H1 (cell line): ENCODE measurements around the gene FBLIM1. TPM values are rescaled to one million over a fixed set of nuclear protein-coding genes. Genes with fewer than 3 reads are reported as not detected.

Experiments
- CTCF ChIA-PET: fragments of 300-600 bp; sonication (Branson Sonifier 250); formaldehyde crosslinking; loops from one replicate; lab custom pipeline; 2021; ENCODE audit not compliant: partially characterized antibody; lab: Charles Lee
- POLR2A ChIA-PET: fragments of 300-600 bp; sonication (Branson Sonifier 250); formaldehyde crosslinking; loops from one replicate; lab custom pipeline; 2021; ENCODE audit warnings: inconsistent platforms; ENCODE audit not compliant: partially characterized antibody; lab: Charles Lee
- DNase-seq, 2 experiments: peaks; one replicate each; pipeline versions ENCODE4 v3.0.0 to v3.0.0-alpha.2; 2010 to 2022; ENCODE audit warnings: low spot score in 2 of 2, low read depth in 1 of 2, mixed read lengths in 1 of 2
- FAIRE-seq: peaks from 2 replicates; lab custom pipeline; 2011; peaks lifted over from hg19 to GRCh38; lab: Jason Lieb, UNC
- H2AFZ ChIP-seq: 2 replicates; pipeline ENCODE4 v1.8.1; 2012; ENCODE audit warnings: low read length, inconsistent platforms
- H2AK5ac ChIP-seq: 2 replicates; pipeline ENCODE4 v1.6.1; 2013; ENCODE audit warnings: low read depth, low read length
- H2BK120ac ChIP-seq: replicated peaks from 2 replicates; pipeline ENCODE3; 2013; ENCODE audit warnings: low read depth, low read length, inconsistent platforms
- H2BK12ac ChIP-seq: 2 replicates; pipeline ENCODE4 v1.6.1; 2013; ENCODE audit warnings: low read depth, low read length
- H2BK15ac ChIP-seq: 2 replicates; pipeline ENCODE4 v1.6.1; 2013; ENCODE audit warnings: low read length
- H2BK20ac ChIP-seq: 2 replicates; pipeline ENCODE4 v1.6.1; 2013; ENCODE audit warnings: low read length
- H2BK5ac ChIP-seq: 2 replicates; pipeline ENCODE4 v1.6.1; 2013; ENCODE audit warnings: low read depth, low read length
- H3K14ac ChIP-seq: 2 replicates; pipeline ENCODE4 v1.6.1; 2013; ENCODE audit warnings: inconsistent platforms; ENCODE audit not compliant: insufficient read length
- H3K18ac ChIP-seq: 2 replicates; pipeline ENCODE4 v1.6.1; 2013; ENCODE audit warnings: low read length; ENCODE audit errors: extremely low read depth
- H3K23ac ChIP-seq: 2 replicates; pipeline ENCODE4 v1.6.1; 2013; ENCODE audit warnings: inconsistent platforms; ENCODE audit not compliant: insufficient read length
- H3K23me2 ChIP-seq: 2 replicates; pipeline ENCODE4 v1.6.1; 2013; ENCODE audit warnings: low read depth, low read length
- H3K27ac ChIP-seq: 2 replicates; pipeline ENCODE4 v1.6.1; 2011; ENCODE audit warnings: low read depth, low read length, inconsistent platforms
- H3K27me3 ChIP-seq, 4 experiments: replicated peaks in 1 of 4; 1 replicate in 1 of 4; 2 replicates in 3 of 4; pipeline versions ENCODE4 v1.6.1 to v1.8.1; 2011 to 2013; ENCODE audit warnings: low read length in 3 of 4, mild to moderate bottlenecking in 3 of 4, inconsistent platforms in 2 of 4, mixed read lengths in 2 of 4, moderate library complexity in 1 of 4; ENCODE audit not compliant: control insufficient read depth in 3 of 4, insufficient read depth in 3 of 4; ENCODE audit errors: extremely low read depth in 1 of 4
- H3K36me3 ChIP-seq, 4 experiments: 2 replicates each; pipeline versions ENCODE4 v1.6.1 to v1.8.1; 2011 to 2013; ENCODE audit warnings: mild to moderate bottlenecking in 4 of 4, low read length in 3 of 4, moderate library complexity in 2 of 4, control low read depth in 1 of 4, inconsistent platforms in 1 of 4; ENCODE audit not compliant: insufficient read depth in 4 of 4, control insufficient read depth in 2 of 4
- H3K4ac ChIP-seq: replicated peaks from 2 replicates; pipeline ENCODE3; 2013; ENCODE audit warnings: low read length, low read depth, mixed read lengths, inconsistent platforms; ENCODE audit not compliant: insufficient read length
- H3K4me1 ChIP-seq, 4 experiments: replicated peaks in 1 of 4; 1 replicate in 1 of 4; 2 replicates in 3 of 4; pipeline versions ENCODE4 v1.6.1 to v1.8.1; 2011 to 2013; ENCODE audit warnings: low read length in 3 of 4, inconsistent platforms in 2 of 4, mixed read lengths in 1 of 4; ENCODE audit not compliant: insufficient read depth in 4 of 4, control insufficient read depth in 3 of 4
- H3K4me2 ChIP-seq, 2 experiments: 2 replicates each; pipeline versions ENCODE4 v1.6.1 to v1.8.1; 2011 to 2013; ENCODE audit warnings: low read depth in 2 of 2, low read length in 2 of 2, control low read depth in 1 of 2, inconsistent platforms in 1 of 2, mild to moderate bottlenecking in 1 of 2; ENCODE audit not compliant: insufficient read depth in 1 of 2
- H3K4me3 ChIP-seq, 4 experiments: fragments of 200-600, 300-600 bp in 1 of 4; sonication (generic), shearing (Covaris generic), sonication (Bioruptor Twin) in 1 of 4; 2 replicates each; pipeline versions ENCODE4 v1.5.1 to v1.8.1; 2011 to 2016; ENCODE audit warnings: low read length in 4 of 4, low read depth in 3 of 4, control low read depth in 2 of 4, inconsistent platforms in 2 of 4, mild to moderate bottlenecking in 2 of 4, mixed read lengths in 1 of 4, moderate library complexity in 1 of 4; ENCODE audit not compliant: insufficient read depth in 2 of 4; ENCODE audit errors: extremely low read depth in 1 of 4
- H3K56ac ChIP-seq: replicated peaks from 2 replicates; pipeline ENCODE3; 2013; ENCODE audit warnings: low read depth, mild to moderate bottlenecking, mixed read lengths, low read length, inconsistent platforms; ENCODE audit not compliant: insufficient read length
- H3K79me1 ChIP-seq: 2 replicates; pipeline ENCODE4 v1.6.1; 2013; ENCODE audit warnings: low read depth, low read length, control low read depth
- H3K79me2 ChIP-seq, 2 experiments: 2 replicates each; pipeline versions ENCODE4 v1.6.1 to v1.8.1; 2012 to 2013; ENCODE audit warnings: low read length in 2 of 2, mild to moderate bottlenecking in 2 of 2, inconsistent platforms in 1 of 2; ENCODE audit not compliant: insufficient read depth in 2 of 2, control insufficient read depth in 1 of 2
- H3K9ac ChIP-seq, 4 experiments: replicated peaks in 1 of 4; 1 replicate in 1 of 4; 2 replicates in 3 of 4; pipeline versions ENCODE4 v1.6.1 to v1.8.1; 2011 to 2013; ENCODE audit warnings: low read depth in 3 of 4, low read length in 3 of 4, control low read depth in 2 of 4, mild to moderate bottlenecking in 2 of 4, moderate library complexity in 2 of 4, inconsistent platforms in 1 of 4; ENCODE audit errors: extremely low read depth in 1 of 4
- H3K9me3 ChIP-seq, 2 experiments: 2 replicates each; pipeline versions ENCODE4 v1.6.1 to v1.8.1; 2012 to 2013; ENCODE audit warnings: mild to moderate bottlenecking in 2 of 2, moderate library complexity in 2 of 2, control low read depth in 1 of 2, inconsistent platforms in 1 of 2, low read depth in 1 of 2, low read length in 1 of 2, mixed read lengths in 1 of 2; ENCODE audit not compliant: insufficient read depth in 2 of 2
- H4K20me1 ChIP-seq, 2 experiments: replicated peaks in 1 of 2; 2 replicates each; pipeline versions ENCODE3 to v1.8.1; 2011 to 2013; ENCODE audit warnings: inconsistent platforms in 2 of 2, low read length in 2 of 2, mild to moderate bottlenecking in 1 of 2; ENCODE audit not compliant: insufficient read depth in 2 of 2, control insufficient read depth in 1 of 2
- H4K5ac ChIP-seq: 2 replicates; pipeline ENCODE4 v1.6.1; 2013; ENCODE audit warnings: low read length, low read depth, mixed read lengths, inconsistent platforms; ENCODE audit not compliant: insufficient read length
- H4K8ac ChIP-seq: 2 replicates; pipeline ENCODE4 v1.8.0; 2013; ENCODE audit warnings: mild to moderate bottlenecking, moderate library complexity, low read length, inconsistent platforms; ENCODE audit not compliant: insufficient read depth; ENCODE audit errors: extremely low read depth
- H4K91ac ChIP-seq: replicated peaks from 2 replicates; pipeline ENCODE3; 2013; ENCODE audit warnings: low read length, mixed read lengths, inconsistent platforms; ENCODE audit not compliant: insufficient read length
- BCL11A ChIP-seq, 2 experiments: IDR thresholded peaks; one replicate each; pipeline ENCODE4 v1.6.1; 2011; ENCODE audit warnings: low read depth in 2 of 2, low read length in 2 of 2, mild to moderate bottlenecking in 2 of 2
- CTBP2 ChIP-seq: IDR thresholded peaks from 2 replicates; pipeline ENCODE4 v1.7.0; 2011; ENCODE audit warnings: borderline replicate concordance, mild to moderate bottlenecking, moderate library complexity, mixed read lengths, low read length; ENCODE audit not compliant: insufficient read depth, insufficient read length
- CTCF ChIP-seq, 3 experiments: IDR thresholded peaks; 1 replicate in 2 of 3; 2 replicates in 1 of 3; pipeline versions ENCODE4 v1.5.1 to v1.6.1; 2011; ENCODE audit warnings: low read length in 3 of 3, mild to moderate bottlenecking in 3 of 3, inconsistent platforms in 2 of 3, low read depth in 1 of 3, moderate library complexity in 1 of 3; ENCODE audit not compliant: insufficient read depth in 1 of 3; ENCODE audit errors: control extremely low read depth in 1 of 3
- KDM5A ChIP-seq: fragments of 200-600 bp; IDR thresholded peaks from 2 replicates; pipeline ENCODE4 v1.7.1; 2012; ENCODE audit warnings: mild to moderate bottlenecking, low read length, inconsistent platforms, mixed read lengths
- PHF8 ChIP-seq: fragments of 200-600 bp; sonication (generic); conservative IDR thresholded peaks from 2 replicates; pipeline ENCODE4 v1.7.1; 2012; ENCODE audit warnings: low read depth, mild to moderate bottlenecking, inconsistent platforms, low read length, moderate library complexity
- RAD21 ChIP-seq, 2 experiments: IDR thresholded peaks in 1 of 2; conservative IDR thresholded peaks in 1 of 2; 2 replicates each; pipeline ENCODE4 v1.6.1; 2011; ENCODE audit warnings: low read depth in 2 of 2, low read length in 2 of 2, improper control_type of control experiment in 1 of 2, inconsistent platforms in 1 of 2, mild to moderate bottlenecking in 1 of 2, moderate library complexity in 1 of 2
- SAP30 ChIP-seq: fragments of 300-600 bp; sonication (generic); IDR thresholded peaks from 2 replicates; pipeline ENCODE4 v1.7.1; 2012; ENCODE audit warnings: low read length, moderate library complexity, mild to moderate bottlenecking, inconsistent platforms; ENCODE audit not compliant: insufficient read depth, insufficient replicate concordance
- SIRT6 ChIP-seq: IDR thresholded peaks from one replicate; pipeline ENCODE4 v1.7.1; 2012; ENCODE audit warnings: low read length, inconsistent platforms
- SP2 ChIP-seq: IDR thresholded peaks from 2 replicates; pipeline ENCODE4 v1.6.1; 2012; ENCODE audit warnings: mild to moderate bottlenecking, low read length, inconsistent platforms
- SP4 ChIP-seq: IDR thresholded peaks from 2 replicates; pipeline ENCODE4 v1.6.1; 2012; ENCODE audit warnings: low read length, inconsistent platforms
- SUZ12 ChIP-seq: fragments of 200-600 bp; sonication (generic); IDR thresholded peaks from 2 replicates; pipeline ENCODE4 v1.6.1; 2012; ENCODE audit warnings: mild to moderate bottlenecking, inconsistent platforms, low read length, moderate library complexity, mixed read lengths
- WGBS, 2 experiments: shearing (Covaris generic) in 1 of 2; methylation state at CpG; one replicate each; pipeline versions ENCODE4 v1.1.6 to v1.1.7; 2013 to 2015; ENCODE audit warnings: low lambda C conversion rate in 2 of 2, mixed read lengths in 2 of 2, inconsistent platforms in 1 of 2, low coverage in 1 of 2, missing lambda C conversion rate in 1 of 2; ENCODE audit not compliant: insufficient replicate concordance in 2 of 2, insufficient coverage in 1 of 2, insufficient read length in 1 of 2; ENCODE audit errors: extremely low coverage in 1 of 2, missing lambda C conversion rate in 1 of 2; 5-methylcytosine and 5-hydroxymethylcytosine counted together
- polyA plus RNA-seq, 7 experiments: library from polyadenylated mRNA; depleted of rRNA in 3 of 7; stranded (reverse) in 5 of 7; unstranded in 2 of 7; fragments of >200 nt in 5 of 7; fragments of 200-250 nt in 2 of 7; gene quantifications; 1 replicate in 5 of 7; 2 replicates in 1 of 7; 4 replicates in 1 of 7; pipeline versions ENCODE4 v1.2.1 to v1.2.3, GENCODE V29; 2011 to 2013; ENCODE audit warnings: missing spikeins in 2 of 7, mixed read lengths in 2 of 7
- total RNA-seq: library from RNA; stranded (reverse); fragmentation: NEBNext Ultra II Directional; extraction: Animal tissue kit (Norgen Biotek cat#: 25700); gene quantifications from 2 replicates; pipeline ENCODE4 v1.2.1, GENCODE V29; 2021

Gene FBLIM1
- total and polyA plus RNA-seq, 2 of the 8 experiments (the other 6 are each of a cell fraction or from before 2014, with no cell fraction given) = 66.6 to 66.7 TPM

GRCh38 chr1:15712168-15712567 lies 46.4 kb upstream of the FBLIM1 start:
- Histone ChIP-seq H4K20me1 (peaks cover 3 to 7% of the 10 kb centered on the region in 2 experiments), H2BK12ac (no peak overlapping the region), H2BK5ac (no peak overlapping the region), H3K79me2 (no peaks in the 10 kb centered on the region), H3K27ac (no peak overlapping the region), H3K56ac (no peak overlapping the region), H3K4me2 (no peak overlapping the region), H3K36me3 (peaks cover 0 to 7% (median 2%) of the 10 kb centered on the region in 4 experiments; a peak in 4 of 8 replicates), H3K9me3 (no peaks in the 10 kb centered on the region), H2AK5ac (no peak overlapping the region), H3K9ac (no peak overlapping the region), H3K18ac (no peak overlapping the region), H3K79me1 (peaks cover 5% of the 10 kb centered on the region), H2BK15ac (no peak overlapping the region), H3K23me2 (no peaks in the 10 kb centered on the region), H3K23ac (no peak overlapping the region), H2AFZ (no peak overlapping the region), H3K4me1 (no peaks in the 10 kb centered on the region), H2BK120ac (no peak overlapping the region), H3K4me3 (no peak overlapping the region), H3K4ac (no peak overlapping the region), H4K91ac (no peak overlapping the region), H4K8ac (no peak overlapping the region), H3K14ac (no peak overlapping the region), H3K27me3 (no peaks in the 10 kb centered on the region), H4K5ac (no peak overlapping the region), H2BK20ac (no peak overlapping the region)
- ChIA-PET POLR2A (interaction anchor here (1.7 kb wide), 1 partner anchor 13 kb away, joined by 3 read pairs; no protein-coding TSS in a partner anchor), CTCF (interaction anchor here (1.4 kb wide), 1 partner anchor 20 kb away, joined by 4 read pairs; no protein-coding TSS in a partner anchor)
- TF ChIP-seq PHF8 (no peak), SP2 (no peak), CTCF (IDR thresholded peaks at IDR 0.05; ENCODE audit: control extremely low read depth in 1 of 3, insufficient read depth in 1 of 3, low read depth in 1 of 3, low read length in 3 of 3) (no peak), BCL11A (IDR thresholded peaks at IDR 0.05; ENCODE audit: low read depth in 2 of 2, low read length in 2 of 2) (no peak), SIRT6 (no peak), SP4 (no peak), RAD21 (IDR thresholded peaks at IDR 0.05 in 1 of 2, conservative IDR thresholded peaks at IDR 0.05 in 1 of 2; ENCODE audit: low read depth in 2 of 2, low read length in 2 of 2) (no peak), SUZ12 (no peak), CTBP2 (no peak), KDM5A (no peak), SAP30 (no peak)
- DNase-seq (no peak), FAIRE-seq (no peak)
- 91% methylated on average over 4 of the region's 4 CpGs; no CpG with 5 or more reads in 1 of the 2 experiments for WGBS, 2 experiments
